Activated CD8-positive, alpha-beta memory T cell treated with anti-CD3 and anti-CD28 coated beads for 24 hours (primary cell): ENCODE measurements around the gene STAG2.

Experiments used
- DNase-seq: peaks from one replicate; pipeline ENCODE4 v3.0.0-alpha.2; 2020

Gene STAG2

GRCh38 chrX:123976706-123977316 lies 15.3 kb downstream of the STAG2 start:
- DNase-seq = no peak

- DNase-seq = no peak
Observed at GRCh38 chrX:123983240-123983639, 21.7 kb downstream of the STAG2 start.

DNA sequence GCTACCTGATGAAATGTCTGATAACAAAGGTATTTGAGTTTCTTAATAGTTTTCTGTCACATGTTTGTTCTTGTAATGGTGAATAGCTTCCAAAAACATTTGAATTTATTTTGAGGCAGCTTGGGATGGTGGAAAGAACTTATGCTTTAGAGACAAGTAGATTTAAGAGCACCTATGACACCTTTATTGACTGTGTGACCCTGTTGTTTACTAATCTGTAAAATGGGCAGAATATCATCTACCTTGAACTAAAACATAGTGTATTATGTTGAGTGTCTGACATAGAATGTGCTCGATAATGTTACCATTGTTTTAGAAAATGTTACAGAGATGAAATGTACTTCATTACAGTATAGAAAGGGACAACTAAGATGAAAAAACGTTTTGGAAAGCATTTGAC lies 24.9 kb downstream of the STAG2 start:
- DNase-seq = no peak

DNA sequence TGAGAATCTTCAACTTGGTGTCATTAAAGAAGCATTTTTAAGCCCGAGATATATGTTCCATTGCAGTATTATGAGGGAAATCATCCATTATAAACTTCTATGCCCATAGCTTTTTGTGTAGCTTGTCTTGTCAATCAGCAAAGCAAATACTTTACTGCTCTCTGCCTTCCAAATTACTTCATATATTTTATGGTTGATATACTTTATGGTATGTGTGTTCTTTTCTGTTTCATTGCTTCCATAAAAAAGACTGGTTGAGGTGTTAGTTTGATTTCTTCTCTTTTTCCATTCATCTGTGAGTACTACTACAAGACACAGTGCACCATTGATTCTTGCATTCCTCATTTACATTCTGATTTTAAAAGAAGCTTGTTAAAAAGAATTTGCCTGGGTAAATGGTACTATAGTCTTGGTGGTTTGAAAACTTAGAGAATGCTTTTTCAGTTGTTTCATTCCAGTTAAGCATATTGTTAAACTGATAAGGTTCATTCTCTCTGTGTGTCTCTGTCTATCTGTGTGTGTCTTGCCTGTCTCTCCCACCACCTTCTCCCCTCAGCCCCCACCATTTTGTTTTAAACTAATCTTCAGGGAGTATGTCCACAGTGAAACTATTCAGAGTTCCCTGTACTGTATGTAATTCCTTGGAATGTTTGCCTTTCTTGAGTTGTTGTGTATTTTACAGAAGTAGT lies 27.1 kb downstream of the STAG2 start:
- no peak for DNase-seq

- no peak for DNase-seq
Observed at GRCh38 chrX:123989235-123989634, 27.7 kb downstream of the STAG2 start.

GRCh38 chrX:123990169-123990568 lies 28.7 kb downstream of the STAG2 start:
- DNase-seq = no peak

- DNase-seq = no peak
Observed at GRCh38 chrX:123990602-123991001, 29.1 kb downstream of the STAG2 start.

- no peak for DNase-seq
Observed at GRCh38 chrX:123993326-123993725, 31.8 kb downstream of the STAG2 start.

DNA sequence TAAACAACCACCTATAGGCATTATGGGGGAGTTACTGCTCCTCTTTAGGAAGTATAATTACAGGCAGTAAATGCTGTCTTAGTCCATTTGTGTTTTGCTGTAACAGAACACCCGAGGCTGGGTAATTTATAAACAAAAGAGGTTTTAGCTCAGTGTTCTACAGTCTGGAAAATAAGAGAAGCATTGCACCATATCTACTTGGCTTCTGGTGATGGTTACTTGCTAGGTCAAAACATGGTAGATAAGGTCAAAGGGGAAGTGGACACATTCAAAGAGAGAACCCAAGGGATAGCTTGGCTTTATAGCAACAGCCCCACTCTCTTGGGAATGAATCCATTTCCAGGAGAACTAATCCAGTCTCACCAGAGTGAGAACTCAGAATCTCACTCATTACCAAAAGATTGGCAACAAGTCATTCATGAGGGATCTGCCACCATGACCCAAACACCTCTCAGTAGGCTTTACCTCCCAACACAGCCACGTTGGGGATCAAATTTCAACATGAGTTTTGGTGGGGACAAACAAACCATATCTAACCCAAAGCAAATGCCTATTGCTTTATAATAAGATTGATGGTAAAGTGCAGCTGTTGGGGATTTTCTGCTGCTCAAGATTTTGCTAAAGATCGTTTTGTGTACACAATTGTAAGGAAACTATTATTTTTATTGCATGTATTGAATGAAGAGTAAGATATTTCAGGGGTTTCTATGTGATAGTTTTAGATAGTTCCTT lies 32.6 kb downstream of the STAG2 start:
- no peak for DNase-seq

DNA sequence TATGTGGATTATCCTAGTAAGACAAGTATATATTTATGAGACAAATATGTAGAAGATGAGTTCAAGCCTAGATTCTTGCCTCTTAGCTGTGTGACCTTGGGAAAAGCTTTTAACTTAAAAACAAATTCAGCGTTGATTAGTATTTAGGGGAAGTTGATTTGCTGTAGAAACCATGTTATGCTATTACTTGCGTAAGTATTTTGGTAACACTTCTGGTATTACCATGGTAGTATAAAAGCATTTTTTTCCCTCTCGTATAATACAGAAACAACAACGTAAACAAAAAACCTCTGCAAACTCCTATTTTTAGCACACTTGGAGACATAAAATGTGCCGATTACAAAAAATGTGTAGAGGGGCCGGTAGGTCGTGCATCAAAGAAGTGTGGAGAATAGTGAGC lies 33.2 kb downstream of the STAG2 start:
- no peak for DNase-seq

DNA sequence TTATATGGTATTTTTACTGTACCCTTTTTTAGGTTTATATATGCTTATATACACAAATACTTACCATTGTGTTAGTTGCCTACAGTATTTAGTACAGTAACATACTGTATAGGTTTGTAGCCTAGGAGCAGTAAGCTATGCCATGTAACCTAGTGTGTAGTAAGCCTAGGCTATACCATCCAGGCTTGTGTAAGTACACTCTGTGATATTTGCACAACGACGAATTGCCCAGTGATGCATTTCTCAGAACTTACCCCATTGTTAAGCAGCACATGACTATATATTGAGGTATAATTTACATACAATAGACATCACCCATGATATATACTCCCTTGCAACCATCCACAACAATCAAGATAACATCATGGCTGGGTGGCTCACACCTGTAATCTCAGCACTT lies 40.1 kb downstream of the STAG2 start:
- no peak for DNase-seq

DNA sequence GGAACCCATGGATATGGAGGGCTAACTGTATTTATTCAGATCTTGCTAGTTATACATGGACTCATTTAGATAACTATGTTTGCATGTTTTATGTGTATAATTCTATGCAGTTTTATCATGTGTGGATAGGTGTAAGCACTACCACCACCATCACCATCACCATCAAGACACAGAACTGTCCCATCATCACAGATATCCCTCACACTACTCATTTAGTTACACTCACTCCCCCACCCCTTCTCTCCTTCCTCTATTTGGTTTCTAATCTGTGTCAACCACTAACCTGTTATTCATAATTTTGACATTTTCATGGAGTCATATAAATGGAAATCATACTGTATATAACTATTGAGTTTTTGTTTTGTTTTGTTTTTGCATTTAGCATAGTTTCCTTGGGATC lies 43.7 kb downstream of the STAG2 start:
- DNase-seq = no peak

GRCh38 chrX:124010157-124010556 lies 48.7 kb downstream of the STAG2 start:
- DNase-seq = no peak

- DNase-seq = no peak
Observed at GRCh38 chrX:124010566-124010965, 49.1 kb downstream of the STAG2 start.

DNA sequence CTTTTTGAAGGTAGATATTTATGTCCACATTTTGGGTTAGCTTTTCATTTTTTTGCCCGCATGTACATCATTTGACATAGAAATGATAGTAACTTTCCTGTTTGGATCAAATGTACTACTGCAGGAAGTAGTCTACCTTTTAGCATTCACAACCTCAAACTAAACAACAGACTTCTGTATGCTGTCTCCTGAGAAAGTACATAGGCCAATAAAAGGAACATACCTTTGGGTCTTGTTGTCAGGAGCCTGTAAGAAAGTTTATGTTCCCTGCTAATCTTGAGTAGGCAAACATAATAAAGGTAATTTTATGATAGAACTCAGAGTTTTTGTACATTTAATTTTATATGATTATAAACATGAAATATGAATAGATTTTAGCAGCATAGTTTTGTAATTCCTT lies 54.2 kb downstream of the STAG2 start:
- DNase-seq = no peak

DNA sequence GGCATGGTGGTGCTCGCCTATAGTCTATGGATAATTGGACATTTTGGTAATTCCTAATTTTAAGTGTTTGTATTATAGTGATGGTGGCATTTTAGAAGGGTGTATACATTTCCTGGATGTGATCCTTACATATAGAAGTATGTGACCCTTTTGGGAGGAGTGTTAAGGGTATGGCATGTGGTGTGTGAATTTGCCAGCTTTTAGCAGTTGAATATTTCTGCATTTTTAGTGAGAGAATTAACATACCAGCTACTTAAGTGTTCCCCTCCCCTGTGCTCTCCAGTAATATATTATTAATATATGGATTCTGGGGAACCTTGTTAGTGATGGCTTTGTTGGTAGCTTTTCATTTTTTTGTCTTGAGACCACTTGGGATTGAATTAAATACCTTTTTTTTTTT lies 55.3 kb downstream of the STAG2 start:
- no peak for DNase-seq

- DNase-seq = no peak
Observed at GRCh38 chrX:124018023-124018422, 56.5 kb downstream of the STAG2 start.

- DNase-seq = no peak
Observed at GRCh38 chrX:124023838-124024238, 62.3 kb downstream of the STAG2 start.

DNA sequence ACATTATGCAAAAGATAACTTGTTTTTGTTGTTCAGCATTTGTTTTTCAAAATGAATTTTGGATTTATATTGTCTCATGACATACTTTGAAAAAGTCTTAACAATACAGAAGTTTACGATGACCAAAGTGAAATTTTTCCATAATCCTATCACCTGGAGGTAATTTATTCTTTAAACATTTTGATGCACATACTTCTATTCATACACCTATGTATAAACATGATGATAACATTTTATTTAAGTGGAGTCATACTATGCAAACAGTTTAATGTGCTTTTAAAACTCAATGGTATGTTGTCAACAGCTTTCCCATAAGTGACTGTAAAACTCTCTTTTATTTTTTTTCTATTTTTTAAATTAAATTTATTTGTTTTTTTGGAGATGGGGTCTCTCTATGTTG lies 65.0 kb downstream of the STAG2 start:
- no peak for DNase-seq

DNA sequence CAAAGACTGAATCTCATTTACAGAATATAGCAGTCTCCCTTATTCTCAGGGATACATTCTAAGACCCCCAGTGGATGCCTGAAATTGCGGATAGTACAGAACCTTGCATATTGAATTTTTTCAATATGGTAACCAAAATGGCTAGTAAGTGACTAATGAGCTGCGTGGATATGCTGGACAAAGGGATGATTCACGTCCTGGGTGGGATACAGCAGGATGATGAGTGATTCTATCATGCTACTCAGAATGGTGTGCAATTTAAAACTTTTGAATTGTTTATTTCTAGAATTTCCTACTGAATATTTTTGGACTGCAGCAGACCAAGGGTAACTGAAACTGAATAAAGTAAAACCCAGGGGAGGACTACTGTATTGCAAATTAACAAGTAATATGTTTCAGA lies 66.7 kb downstream of the STAG2 start:
- DNase-seq = no peak

DNA sequence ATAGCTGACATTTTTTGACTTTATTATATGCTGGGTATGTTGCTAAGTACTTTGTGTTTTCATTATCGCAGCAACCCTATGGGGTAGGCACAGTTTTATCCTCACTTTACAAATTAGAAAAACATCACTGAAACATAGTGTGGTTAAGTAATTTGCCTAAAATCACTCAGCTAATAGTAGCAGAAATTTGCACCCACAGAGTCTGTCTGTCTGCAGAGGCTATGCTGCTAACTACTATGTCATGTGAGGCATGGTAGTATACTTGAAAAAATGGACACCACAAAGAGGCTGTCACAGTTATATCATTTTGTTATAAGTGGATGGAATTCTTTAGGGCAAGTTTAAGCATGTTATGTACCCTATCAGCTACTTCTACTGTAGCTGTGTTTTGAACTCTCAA lies 69.0 kb downstream of the STAG2 start:
- DNase-seq = no peak

DNA sequence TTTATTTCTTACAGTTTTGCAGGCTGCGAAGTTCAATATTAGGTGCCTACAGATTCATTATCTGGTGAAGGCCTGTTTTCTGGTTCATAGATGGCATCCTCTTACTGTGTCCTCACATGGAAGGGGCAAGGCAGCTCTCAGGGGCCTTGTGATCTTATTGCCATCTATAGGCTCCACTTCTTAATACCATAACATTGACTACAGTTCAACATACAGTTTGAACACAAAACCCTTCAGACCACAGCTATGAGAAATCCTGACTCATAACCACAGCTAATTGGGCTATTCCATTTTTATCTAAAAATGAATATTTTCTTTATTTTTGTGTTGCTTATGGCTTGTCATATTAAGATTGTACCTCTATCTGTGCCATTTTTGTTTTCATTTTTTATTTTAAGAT lies 72.3 kb downstream of the STAG2 start:
- no peak for DNase-seq

DNA sequence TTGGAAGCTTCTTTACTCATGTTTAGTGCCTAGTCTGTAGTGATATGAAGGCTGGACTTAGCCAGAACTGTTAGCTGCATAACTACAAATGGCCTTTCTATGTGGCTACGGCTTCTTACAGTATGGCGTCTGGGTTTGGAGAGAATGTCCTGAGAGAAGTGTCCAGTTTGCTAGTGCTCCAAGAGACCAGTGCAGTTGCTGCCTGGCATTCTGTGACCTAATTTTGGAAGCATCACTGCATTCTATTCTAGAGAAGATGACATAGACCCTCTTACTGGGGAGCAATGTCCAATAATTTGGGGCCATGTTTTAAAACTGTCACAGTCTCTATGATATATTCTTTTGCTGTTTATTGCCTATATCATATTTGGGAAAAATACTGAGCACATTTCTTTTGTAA lies 74.2 kb downstream of the STAG2 start:
- no peak for DNase-seq

GRCh38 chrX:124042042-124042441 lies 80.5 kb downstream of the STAG2 start:
- DNase-seq = no peak
